Measurements from ENCODE around the gene CCDC127. TPM values are rescaled to one million over a fixed set of nuclear protein-coding genes. Genes with fewer than 3 reads are reported as not detected.

CCDC127 gene
- total and polyA plus RNA-seq, 2 of the 4 experiments (the other 2 are of a cell fraction) = 3.2 to 3.9 TPM

Other genes starting within 250 kb of the CCDC127 start
- gene PLEKHG4B, start 126.0 kb downstream of the CCDC127 start, total RNA-seq (2012; rRNA removed) = 1.1 TPM in 2 replicates
- gene PLEKHG4B, start 126.0 kb downstream of the CCDC127 start, polyA plus RNA-seq (2012; rRNA removed) = 1.1 and 1.4 TPM in 2 replicates
- not detected in 2 replicates for gene LRRC14B, start 26.7 kb downstream of the CCDC127 start, total RNA-seq (2012; rRNA removed)
- gene LRRC14B, start 26.7 kb downstream of the CCDC127 start, polyA plus RNA-seq (2012; rRNA removed) = not detected in 2 replicates
- gene SDHA, start 167 bp upstream of the CCDC127 start, total RNA-seq (2012; rRNA removed) = 105 and 122 TPM in 2 replicates
- 120 and 121 TPM in 2 replicates for gene SDHA, start 167 bp upstream of the CCDC127 start, polyA plus RNA-seq (2012; rRNA removed)
- 158 and 168 TPM in 2 replicates for gene PDCD6, start 53.5 kb upstream of the CCDC127 start, total RNA-seq (2012; rRNA removed)
- 198 and 212 TPM in 2 replicates for gene PDCD6, start 53.5 kb upstream of the CCDC127 start, polyA plus RNA-seq (2012; rRNA removed)
- 15.6 and 16.7 TPM in 2 replicates for gene AHRR, start 103.6 kb upstream of the CCDC127 start, total RNA-seq (2012; rRNA removed)
- 36.1 and 37.1 TPM in 2 replicates for gene AHRR, start 103.6 kb upstream of the CCDC127 start, polyA plus RNA-seq (2012; rRNA removed)
- gene EXOC3, start 225.0 kb upstream of the CCDC127 start, total RNA-seq (2012; rRNA removed) = 47.5 and 50.8 TPM in 2 replicates
- gene EXOC3, start 225.0 kb upstream of the CCDC127 start, polyA plus RNA-seq (2012; rRNA removed) = 34.0 and 35.1 TPM in 2 replicates